ENCODE data around the gene LAIR1. TPM values are rescaled to one million over a fixed set of nuclear protein-coding genes. Genes with fewer than 3 reads are reported as not detected.
"Not testable (repeated sequence)": the region's sequence is repeated elsewhere in the genome, so short reads cannot be mapped to it uniquely, and the experiment has no call there.

Gene LAIR1
- total and polyA plus RNA-seq, 11 donors, result 2.9 to 102 (median 5.3) TPM

- no peaks in the 10 kb centered on the region for H3K36me3 ChIP-seq
- no peak for TF ChIP-seq CTCF (IDR thresholded peaks at IDR 0.05)
- H3K27me3 ChIP-seq, result peaks cover 0 to 65% (median 13%) of the 10 kb centered on the region in 9 donors
- DNase-seq (no peak), ATAC-seq (no peak)
- H3K4me1 ChIP-seq, result peaks cover 0 to 42% (median 2%) of the 10 kb centered on the region in 12 donors
- H3K9me3 ChIP-seq, result no peaks in the 10 kb centered on the region
- H3K27ac ChIP-seq, result peak overlapping the region in 1 of 12 donors; percentile 93
- intact Hi-C loops (cut with DNase I), result no loop called here
- peak overlapping the region in 7 of 12 donors; percentile 15 to 57 (median 38) for H3K4me3 ChIP-seq
- 44 to 54% (median 48%) methylated on average over 8 to 9 of the region's 9 CpGs for WGBS, 4 donors
Measured at GRCh38 chr19:54388802-54389139, 24.0 kb upstream of the LAIR1 start.

- no peak for TF ChIP-seq POLR2A (IDR thresholded peaks at IDR 0.05)
- no peak for TF ChIP-seq CTCF (IDR thresholded peaks at IDR 0.05)
- H3K36me3 ChIP-seq, result no peaks in the 10 kb centered on the region
- peaks cover 0 to 59% (median 13%) of the 10 kb centered on the region in 9 donors for H3K27me3 ChIP-seq
- 6 to 16% (median 11%) methylated on average over 35 to 36 of the region's 36 CpGs for WGBS, 4 donors
- no peaks in the 10 kb centered on the region for H3K9me3 ChIP-seq
- H3K4me3 ChIP-seq, result peak overlapping the region in 9 of 12 donors; percentile 10 to 57 (median 36)
- peaks cover 0 to 42% (median 2%) of the 10 kb centered on the region in 12 donors for H3K4me1 ChIP-seq
- intact Hi-C loops (cut with DNase I), result no loop called here
- DNase-seq (peak in 3 of 5 donors; percentile 10 to 35 (median 23)), ATAC-seq (peak in 3 of 4 donors; percentile 22 to 64 (median 39))
- peak overlapping the region in 2 of 12 donors; percentile 22 to 93 for H3K27ac ChIP-seq
Measured at GRCh38 chr19:54387991-54388801, 23.5 kb upstream of the LAIR1 start.

GRCh38 chr19:54383330-54383729, 18.6 kb upstream of the LAIR1 start:
- no peak for DNase-seq
- no peak overlapping the region for H3K4me3 ChIP-seq
- 64 to 74% (median 72%) methylated on average over 4 of the region's 4 CpGs for WGBS, 4 donors
- H3K36me3 ChIP-seq, result no peaks in the 10 kb centered on the region
- TF ChIP-seq CTCF (IDR thresholded peaks at IDR 0.05) (no peak), POLR2A (IDR thresholded peaks at IDR 0.05) (no peak)
- H3K4me1 ChIP-seq, result peaks cover 0 to 40% (median 2%) of the 10 kb centered on the region in 12 donors
- H3K9me3 ChIP-seq, result no peaks in the 10 kb centered on the region
- H3K27ac ChIP-seq, result peak overlapping the region in 1 of 12 donors; percentile 87
- H3K27me3 ChIP-seq, result peaks cover 0 to 33% (median 7%) of the 10 kb centered on the region in 9 donors
- intact Hi-C loops (cut with DNase I), result no loop called here
- peak in 1 of 4 donors; percentile 22 for ATAC-seq

GRCh38 chr19:54382041-54382440, 17.3 kb upstream of the LAIR1 start:
- intact Hi-C loops (cut with DNase I); H3K9me3 ChIP-seq; H3K36me3 ChIP-seq; H3K4me3 ChIP-seq; DNase-seq; ATAC-seq: not testable (repeated sequence)
- peaks cover 0 to 23% (median 3%) of the 10 kb centered on the region in 9 donors for H3K27me3 ChIP-seq
- H3K27ac ChIP-seq, result peak overlapping the region in 1 of 12 donors; percentile 87
- 81 to 87% (median 86%) methylated on average over 12 to 13 of the region's 13 CpGs for WGBS, 4 donors
- H3K4me1 ChIP-seq, result peaks cover 0 to 39% (median 0%) of the 10 kb centered on the region in 12 donors
